IPS DF 19.7 (cell line): ENCODE results near the gene GSN.

Experiments used
- DNase-seq: peaks from one replicate; pipeline ENCODE4 v3.0.0-alpha.2; 2013; ENCODE audit warnings: low read depth, low spot score

Gene GSN

DNA sequence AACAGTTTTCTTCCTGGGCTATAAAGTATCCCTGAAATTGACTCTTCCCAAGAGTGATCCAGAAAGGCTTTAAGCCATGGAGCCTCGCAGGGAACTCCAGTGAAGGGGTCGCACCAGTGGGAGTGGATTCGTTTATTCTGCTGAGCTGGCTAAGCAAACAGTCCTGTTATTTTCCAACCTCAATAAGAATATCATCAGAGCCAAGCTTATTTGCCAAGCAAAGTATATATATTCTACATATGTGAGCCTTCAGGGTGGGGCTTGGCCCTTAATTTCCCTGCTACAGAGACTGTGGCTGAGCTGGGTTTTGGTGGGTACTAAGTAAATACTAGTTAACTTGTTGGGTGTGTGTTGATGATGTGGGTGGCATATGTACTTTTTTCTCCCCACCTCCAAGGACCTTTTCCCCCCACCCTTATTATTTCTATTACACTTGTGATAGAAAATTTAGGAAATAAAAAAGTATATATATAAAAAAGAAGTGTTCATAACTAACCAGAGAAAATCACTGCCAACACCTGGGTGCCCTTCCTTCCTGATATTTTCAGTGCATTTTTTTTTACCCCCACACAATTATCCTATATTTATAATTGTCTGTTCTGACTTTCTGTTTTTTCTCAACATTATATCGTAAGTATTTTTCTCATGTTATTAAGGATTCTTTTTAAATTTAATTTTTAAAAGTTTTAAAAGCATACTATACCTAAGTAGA lies 5.3 kb downstream of the GSN start:
- no peak for DNase-seq

DNA sequence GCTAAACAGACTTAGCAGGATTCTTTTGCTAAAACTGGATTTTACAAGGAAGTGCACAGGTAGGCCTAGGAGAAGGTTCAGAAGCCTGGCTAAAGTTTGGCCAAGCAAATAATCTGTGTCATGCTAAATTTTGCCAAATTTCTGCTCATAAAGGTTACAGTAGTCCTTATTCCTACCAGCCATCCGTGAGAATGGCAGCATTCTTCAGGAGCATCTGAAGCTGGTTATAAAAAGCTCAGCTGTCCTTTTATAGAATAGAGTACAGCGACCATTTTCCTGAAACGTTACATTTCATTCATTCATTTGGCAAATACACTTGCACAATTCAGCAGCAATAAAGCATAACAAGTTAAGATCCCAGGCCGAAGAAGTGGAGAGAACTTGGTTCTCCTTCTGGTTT lies 6.9 kb downstream of the GSN start:
- DNase-seq, result no peak

DNA sequence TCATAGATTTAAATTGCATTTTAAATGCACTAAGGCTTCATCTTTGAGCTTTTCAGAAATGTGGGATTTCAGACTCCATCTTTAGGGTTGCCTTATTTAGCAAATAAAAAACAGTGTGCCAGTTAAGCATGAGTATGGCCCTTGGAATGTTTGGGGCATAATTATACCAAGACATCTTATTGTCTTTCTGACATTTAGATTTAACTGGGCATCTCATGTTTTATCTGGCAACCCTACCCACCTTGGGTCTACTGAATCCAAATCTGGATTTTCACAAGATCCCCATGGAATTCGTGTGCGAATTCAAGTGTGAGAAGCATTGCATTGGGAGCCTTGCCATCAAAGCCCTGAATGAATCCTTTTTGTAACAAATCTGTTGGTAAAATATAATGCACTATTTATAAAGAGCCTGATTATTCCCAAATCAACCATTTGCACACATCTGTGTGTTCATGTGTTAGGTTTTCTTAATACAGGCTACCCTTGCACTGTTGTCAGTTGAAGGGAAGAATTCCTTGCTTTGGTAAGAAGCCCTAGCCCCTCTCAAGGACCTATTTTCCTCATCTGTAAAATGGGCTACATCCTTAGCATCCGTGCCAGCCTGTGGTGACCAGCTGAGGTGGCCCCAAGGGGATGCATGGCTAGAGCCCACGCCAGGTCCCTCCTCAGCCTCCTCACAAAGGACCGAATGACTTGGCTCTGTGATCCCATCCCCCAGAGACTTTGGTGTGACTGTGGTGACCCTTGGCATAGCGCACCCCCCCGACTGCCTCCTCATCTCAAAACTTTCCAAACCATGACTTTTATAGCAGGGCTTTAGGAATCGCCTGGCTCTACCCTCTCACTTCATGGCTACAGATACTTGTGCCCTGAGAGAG lies 8.1 kb downstream of the GSN start:
- DNase-seq, result no peak

DNA sequence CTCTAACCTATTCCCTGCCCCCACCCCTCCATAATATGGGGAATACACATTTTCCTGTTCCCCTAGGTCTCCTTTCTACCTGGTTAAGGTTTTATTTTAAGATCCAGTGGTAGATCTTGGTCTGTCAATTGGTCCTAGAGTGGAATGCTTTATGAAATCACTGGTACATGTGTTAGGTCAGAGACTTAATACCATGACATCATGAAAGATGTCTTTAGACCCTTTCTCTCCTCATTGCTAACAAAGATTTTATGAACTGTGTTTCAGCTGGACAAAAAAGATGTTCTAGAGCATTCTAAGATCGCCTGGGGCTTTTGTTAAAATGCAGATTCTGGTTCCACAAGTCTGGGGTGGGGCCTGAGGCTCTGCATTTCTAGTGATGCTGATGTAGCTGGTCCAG lies 9.1 kb downstream of the GSN start:
- no peak for DNase-seq

DNA sequence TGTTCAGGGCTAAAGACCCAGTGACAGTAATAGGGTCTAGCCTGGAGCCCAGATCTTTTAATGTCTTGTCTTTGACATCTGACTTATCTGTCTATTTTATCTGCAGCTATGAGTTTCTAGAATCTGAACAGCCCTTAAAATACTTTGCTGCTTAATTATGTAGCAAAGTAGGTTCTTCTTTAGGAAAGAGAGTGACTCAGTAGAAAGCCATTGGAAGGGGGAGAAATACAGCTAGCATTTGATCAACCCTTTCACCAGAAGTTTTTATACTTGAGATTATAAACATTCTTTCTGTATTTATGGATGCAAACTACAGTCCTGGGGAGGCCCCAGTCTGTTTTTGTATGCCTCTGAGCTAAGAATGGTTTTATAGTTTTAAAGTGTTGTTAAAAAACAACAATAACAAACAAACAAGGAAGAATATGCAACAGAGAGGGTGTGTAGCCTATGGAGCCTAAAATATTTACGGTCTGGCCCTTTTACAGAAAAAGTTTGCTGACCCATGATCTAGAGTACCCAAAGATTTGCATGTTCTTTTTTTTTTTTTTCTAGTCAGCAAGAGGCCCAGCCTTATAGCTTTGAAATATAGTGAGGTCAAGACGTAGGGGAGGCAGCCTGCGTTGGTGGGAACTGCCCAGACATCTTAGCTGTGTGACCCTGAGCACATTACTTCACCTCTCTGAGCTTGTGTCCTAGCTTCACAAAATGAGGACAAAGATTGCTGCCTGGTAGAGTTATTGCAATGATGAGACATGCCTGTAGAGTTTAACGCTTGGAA lies 9.7 kb downstream of the GSN start:
- DNase-seq, result no peak

DNA sequence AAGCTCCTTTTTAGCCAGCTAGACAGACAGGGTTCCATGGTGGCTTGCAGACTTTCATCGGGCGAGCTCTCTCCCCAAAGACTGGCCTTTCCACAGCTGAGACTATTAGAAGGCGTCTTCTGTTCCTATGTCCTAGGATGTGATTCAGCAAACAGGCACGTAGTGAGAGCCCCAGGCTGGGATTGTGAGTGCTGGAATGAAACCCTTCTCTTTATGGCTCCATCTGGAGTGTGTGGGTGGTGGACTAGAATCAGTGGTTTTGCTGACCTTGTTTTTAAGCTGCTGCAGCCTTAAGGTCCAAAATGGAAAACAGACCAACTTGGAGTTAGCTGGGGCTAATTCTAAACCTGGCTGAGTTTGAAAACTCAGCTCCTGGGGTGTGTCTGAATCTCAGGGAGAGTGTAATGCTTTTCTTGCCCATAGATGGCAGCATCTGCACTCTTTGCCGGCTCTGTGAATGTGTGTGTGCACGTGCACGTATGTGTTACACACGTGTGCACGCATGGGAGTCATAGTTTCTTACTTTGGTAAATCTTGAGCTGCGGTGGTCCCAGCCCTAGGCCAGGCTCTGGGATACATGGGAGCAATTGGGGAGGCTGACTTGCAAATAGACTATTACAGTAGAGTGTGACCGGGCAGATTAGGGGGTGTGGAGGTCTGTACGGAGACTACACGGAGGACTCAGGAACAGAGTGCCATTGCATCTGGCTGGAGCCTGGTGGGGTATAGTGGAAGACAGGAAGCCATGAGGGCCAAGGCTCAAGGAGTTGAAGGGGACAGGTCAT lies 10.7 kb downstream of the GSN start:
- DNase-seq, result no peak

DNA sequence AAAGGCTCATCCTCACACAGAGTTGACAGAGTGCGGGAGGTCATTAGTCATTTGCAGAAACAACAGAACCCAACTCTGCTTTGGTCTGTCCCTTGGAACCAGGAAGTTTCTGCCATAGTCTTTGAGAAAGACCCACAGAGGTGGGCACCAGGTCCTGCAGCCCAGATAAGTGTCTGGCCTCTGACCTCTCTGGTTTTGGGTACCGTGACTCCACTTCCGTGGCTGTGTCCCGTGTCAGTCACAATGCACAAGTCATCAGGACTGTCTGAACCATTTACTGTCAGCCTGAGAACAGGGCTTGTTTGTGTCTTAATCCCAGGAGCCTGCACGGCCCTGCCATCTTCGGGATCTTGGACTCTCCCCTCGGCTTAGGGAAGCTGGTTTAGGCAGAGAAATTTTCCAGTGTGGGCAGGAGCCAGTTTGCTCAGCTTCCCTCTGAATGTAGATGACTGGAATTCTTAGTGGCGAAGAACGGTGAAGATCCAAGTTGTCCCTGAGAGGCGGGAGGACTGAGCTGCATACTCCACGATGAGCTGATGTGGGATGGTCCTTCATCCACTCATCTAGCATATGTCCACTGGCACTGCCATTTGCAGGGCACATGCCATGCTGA lies 11.9 kb downstream of the GSN start:
- no peak for DNase-seq

DNA sequence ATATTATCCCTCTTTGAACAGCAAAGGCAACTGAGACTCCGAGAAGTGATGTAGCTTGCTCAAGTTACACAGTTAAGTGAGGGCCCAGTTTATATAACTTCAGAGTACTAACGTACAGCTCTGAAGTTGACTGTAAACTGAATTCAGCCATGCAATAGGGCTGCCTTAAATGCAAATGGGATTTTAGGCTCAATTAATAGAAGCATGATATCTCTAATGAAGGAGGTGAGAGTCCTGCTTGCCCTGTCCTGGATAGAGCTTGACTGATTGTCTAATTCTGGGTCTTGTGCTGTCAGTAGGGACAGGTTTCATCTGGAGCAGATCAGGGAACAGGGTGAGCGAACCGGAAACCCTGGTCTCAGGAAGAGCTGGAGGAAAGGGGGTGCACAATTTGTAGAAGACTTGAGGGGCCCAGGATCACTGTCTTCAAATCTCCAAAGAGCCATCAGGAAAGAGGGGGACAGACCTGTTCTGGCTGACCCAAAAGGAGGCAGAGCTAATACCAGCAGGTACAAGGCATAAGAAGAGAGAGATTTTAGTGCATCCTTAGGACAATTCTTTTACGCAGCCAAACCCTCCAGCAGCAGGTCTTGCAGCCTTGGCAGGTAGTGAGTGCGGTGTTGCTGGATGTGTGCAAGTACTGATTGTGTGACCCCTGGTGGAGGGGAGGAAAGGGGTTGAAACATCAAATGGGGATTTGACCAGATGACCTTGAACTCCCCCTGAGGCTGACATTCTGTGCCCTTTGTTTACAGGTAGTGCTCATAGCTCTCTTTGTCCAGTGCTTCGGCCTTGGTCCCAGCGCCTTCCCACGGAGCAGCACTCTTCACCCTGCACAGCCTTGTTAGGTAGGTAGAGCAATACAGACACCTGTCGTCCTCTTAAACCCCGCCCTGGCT lies 13.0 kb downstream of the GSN start:
- no peak for DNase-seq

DNA sequence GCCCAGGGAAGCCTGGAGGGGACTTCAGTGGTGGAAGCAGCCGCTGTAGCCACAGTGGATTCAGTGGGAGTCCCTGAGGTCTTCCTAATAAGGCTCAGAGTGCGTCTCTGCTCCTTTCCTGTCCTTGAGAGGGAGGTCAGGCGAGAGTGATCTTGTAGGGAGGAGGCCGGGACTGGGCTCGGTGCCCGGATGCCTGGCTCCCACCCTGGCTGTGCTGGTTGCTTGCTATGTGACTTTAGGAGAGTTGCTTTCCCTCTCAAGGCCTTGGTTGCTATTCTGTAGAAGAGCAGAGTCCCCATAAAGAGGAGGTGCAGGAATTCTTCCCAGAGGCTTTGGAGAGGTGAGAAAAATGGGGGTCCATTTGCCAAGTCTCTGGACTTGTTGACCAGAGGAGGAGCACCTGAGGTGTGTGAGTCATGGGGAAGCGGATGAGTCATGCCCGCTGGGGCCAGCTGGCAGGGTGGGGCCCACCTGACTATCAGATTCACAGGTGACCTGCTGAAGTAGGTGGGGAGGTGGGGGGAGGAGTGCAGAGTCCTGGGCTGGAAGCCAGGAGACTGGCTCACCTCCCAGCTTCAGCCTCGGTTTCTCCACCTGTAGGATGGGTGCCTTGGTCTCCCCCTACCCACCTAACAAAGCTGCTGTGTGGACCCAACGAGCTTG lies 13.8 kb downstream of the GSN start:
- no peak for DNase-seq

DNA sequence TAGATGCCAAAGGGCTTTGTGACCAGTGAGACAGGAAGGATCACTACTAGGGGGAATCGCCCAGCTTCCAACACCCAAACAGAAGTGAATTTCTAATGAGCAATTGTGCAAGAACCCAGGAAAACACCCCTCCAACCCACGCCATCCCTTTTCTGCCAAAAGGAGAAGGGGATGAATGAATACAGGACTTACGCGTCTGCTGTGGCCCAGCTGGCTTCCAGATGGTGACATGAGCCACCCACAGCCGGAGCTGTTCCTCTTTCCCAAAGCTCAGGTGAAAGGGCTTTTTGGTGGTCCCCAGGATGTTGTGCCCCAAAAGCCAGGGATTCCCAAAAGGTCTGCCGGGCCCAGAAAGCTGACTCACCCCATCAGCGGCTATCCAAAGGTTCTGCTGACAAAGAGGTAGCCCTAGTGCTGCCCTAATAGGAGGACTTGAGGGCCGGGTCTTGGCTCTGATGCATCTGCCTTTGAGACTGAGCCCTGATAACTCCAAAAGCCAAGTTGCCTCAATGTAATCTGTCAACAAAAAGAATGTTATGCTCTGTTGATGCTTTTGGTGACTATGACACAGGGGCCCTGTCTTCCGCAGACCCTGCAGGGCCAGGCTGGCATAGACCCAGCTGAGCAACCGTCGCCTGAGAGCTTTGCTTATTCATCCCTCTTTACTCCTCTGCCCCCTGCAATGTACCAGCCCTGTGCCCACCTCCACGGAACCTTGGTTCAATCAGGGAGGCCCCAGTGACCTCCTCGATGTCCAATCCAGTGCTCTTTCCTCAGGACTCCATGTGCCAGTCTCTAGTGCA lies 14.5 kb downstream of the GSN start:
- no peak for DNase-seq

DNA sequence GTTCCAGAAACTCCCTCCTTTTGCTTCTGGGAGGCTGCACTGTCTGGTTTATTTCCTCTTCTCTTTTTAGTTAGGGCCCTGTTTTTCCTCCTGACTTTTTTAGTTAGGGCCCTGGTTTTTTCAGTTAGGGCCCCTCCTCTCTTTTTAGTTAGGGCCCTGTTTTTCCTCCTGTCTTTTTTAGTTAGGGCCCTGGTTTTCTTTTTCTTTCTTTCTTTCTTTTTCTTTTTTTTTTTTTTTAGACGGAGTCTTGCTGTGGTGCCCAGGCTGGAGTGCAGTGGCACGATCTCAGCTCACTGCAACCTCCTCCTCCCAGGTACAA lies 15.1 kb downstream of the GSN start:
- DNase-seq, result no peak

DNA sequence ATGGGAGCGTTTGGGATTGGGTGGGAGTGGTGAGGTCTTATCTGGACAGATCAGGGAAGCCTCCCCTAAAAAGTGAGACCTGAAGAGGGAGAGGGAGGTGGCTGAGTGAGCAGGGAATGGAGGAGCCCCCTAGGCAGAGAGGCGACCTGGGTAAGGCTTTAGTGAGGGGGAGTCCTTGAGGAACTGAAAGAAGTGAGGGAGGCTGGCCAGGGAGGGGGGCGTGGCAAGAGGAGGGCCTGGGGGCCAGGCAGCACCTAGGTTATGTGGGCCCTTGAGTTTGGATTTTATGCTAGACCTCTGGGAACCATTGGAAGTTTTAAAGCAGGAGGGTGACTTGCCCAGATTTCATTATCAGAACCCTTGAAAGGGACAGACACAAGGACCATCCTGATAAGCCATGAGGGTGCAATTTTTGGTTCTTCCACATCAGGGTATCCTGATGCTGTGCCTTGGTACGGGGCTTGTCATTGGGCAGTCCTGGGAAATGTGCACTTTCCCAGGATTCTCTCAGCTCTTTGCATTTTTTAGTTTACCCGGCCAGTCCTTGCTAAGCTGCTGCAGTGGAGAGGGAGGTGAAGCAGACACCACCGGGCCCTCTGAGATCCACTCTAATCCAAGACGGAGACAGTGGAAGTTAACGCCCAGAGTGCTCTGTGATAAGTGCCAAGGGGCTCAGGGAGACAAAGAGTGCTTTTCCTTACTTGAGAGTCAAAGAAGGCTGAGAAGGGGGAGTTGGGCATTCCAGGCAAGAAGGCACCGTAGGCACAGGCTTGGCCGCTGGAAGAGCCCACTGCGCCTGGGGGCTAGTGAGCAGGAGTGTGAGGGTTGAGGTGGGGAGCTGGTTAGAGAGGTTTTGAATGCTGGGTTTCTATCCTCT lies 16.1 kb downstream of the GSN start:
- DNase-seq, result no peak

DNA sequence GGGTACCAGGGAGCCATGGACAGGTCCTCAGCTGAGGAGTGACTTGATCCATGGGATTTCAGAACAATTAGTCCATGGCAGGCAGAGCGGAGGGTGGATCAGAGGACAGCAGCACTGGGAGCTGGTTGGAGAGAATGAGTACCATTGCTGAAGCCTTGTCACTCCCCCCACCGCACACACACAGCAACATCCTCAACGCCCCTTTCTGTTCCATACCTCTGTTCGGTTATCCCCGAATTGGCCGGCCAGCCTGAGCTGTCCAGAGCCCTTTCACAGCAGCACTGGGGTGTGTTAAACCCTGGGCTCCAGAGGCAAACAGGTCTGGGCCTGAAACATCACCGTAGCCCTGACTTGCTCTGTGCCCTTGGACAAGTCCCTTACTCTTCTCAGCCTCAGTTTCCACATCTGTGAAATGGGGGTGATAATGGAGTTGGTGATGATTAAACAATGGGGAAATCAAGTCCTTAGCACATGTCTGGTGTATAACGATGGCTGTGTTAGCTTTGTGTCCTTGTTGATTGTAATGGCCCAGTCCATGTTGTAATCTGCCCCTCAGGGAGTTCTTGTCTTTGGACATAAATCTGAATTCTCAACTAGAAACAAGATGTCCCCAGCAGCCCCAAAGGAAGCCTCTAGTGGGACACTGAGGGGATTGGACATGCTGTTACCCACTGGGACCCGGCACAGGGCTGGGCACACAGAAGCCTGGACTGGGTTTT lies 16.9 kb downstream of the GSN start:
- no peak for DNase-seq

DNA sequence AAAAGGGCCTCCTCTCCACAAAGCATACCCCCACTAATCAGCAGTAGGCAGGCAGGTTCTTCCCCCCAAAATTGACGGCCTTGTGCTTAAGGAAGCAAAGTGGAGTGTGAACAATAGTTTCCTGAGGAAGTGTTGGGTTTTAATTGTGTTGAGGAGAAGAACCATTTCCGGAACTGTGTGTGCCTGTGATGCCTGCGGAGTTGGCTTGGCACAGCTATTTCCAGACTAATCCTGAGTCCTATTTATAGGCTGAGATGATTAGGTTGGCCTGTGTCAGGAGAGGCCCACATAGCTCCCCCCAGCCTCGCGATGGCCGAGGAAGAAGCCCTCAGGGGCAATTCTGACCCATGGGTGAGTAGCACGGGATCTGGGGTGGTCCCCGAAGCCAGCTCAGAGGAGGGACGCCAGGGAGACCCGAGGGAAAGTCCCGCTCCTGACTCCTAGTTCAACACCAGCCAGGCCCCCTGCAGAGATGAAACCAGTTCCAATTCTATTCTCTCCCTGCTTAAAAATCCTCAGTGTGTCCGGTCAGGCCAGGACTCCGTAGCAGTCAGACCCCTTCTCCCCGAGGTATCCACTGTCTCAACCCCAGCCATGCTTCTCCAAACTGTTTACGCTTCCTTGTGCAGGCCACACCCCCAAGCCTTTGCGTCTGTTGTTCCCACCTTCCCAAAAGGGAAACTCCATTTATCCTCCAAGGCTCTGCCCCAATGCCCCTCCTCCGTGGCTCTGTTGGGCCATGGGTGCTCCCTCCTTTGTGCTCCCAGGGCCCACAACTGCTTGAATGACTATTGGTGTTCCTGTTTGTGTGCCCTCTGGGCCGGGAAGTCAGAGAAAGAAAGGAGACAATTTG lies 18.1 kb downstream of the GSN start:
- DNase-seq, result no peak

DNA sequence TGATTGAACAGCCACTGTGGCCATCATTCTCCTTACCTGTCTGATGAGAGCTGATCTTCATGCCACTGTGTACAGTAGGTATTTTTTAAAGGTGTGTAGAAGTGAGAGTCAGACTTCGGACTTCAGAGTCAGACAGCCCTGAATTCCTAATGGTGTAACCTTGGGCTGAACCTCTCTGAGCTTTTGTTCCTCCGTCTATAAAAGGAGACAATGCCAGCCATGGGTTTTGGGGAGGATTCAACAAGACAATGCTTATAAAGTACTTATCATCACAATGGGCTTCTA lies 18.7 kb downstream of the GSN start:
- no peak for DNase-seq

DNA sequence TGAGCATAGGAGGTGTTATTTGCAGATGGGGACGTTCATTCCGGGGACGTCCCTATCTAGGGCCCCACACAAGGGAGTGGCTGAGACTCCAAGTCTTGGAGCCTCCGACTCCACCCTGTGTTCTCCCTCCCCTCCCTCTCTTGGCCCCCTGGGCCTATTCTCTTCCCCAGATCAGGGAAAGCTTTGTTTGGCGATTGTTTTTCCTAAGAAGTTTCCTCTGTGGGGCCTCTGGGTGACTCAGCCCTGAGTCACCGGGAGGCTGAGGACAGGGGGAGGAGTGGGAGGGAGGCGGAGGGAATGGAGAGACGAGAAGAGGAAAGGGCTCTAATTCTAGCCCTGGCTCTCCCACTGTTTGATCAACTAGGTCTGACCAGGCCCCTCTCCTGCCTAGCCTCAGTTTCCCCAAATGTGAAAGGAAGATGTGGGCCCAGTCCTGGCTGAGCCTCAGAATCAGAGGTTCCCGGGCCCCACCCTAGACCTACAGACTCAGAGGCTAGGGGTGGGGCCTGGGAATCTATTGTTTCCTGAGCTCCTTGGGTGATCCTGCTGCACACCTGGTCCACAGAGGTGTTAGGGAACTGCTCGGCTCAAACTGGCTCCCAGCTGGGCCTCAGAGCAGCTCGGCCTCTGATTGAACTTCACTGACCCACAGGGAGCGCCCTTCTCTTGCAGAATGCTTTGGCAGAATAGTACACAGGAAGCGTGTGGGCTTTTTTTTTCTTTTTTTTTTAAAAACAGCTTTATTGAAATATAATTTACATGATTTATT lies 19.2 kb downstream of the GSN start:
- DNase-seq, result peak; percentile 82
